ENCODE measurements around the gene PPP1R1B.

The PPP1R1B gene

GRCh38 chr17:39641097-39641496 is 14.3 kb downstream of the PPP1R1B start:
- no peak for TF ChIP-seq CTCF (IDR thresholded peaks at IDR 0.05; ENCODE audit: insufficient read depth, low read length, poor library complexity, severe bottlenecking)
- no peak overlapping the region for H3K4me3 ChIP-seq (replicated peaks; ENCODE audit: low read depth, low read length)
- no peaks in the 10 kb centered on the region for H3K27me3 ChIP-seq (replicated peaks; ENCODE audit: control insufficient read depth, insufficient read depth, low read length)
- no peak for DNase-seq (ENCODE audit: extremely low read depth, insufficient read length)
- peaks cover 2% of the 10 kb centered on the region; the same call in 1 of the 2 replicates for H3K36me3 ChIP-seq (ENCODE audit: control insufficient read depth, insufficient read depth, low read length)

GRCh38 chr17:39641883-39642282 is 15.1 kb downstream of the PPP1R1B start:
- H3K4me3 ChIP-seq (replicated peaks; ENCODE audit: low read depth, low read length): no peak overlapping the region
- no peak for DNase-seq (ENCODE audit: extremely low read depth, insufficient read length)
- no peaks in the 10 kb centered on the region for H3K27me3 ChIP-seq (replicated peaks; ENCODE audit: control insufficient read depth, insufficient read depth, low read length)
- TF ChIP-seq CTCF (IDR thresholded peaks at IDR 0.05; ENCODE audit: insufficient read depth, low read length, poor library complexity, severe bottlenecking): no peak
- H3K36me3 ChIP-seq (ENCODE audit: control insufficient read depth, insufficient read depth, low read length): peaks cover 2% of the 10 kb centered on the region; the same call in 1 of the 2 replicates

- H3K27me3 ChIP-seq (replicated peaks; ENCODE audit: control insufficient read depth, insufficient read depth, low read length): no peaks in the 10 kb centered on the region
- no peak for DNase-seq (ENCODE audit: extremely low read depth, insufficient read length)
- H3K4me3 ChIP-seq (replicated peaks; ENCODE audit: low read depth, low read length): no peak overlapping the region
- TF ChIP-seq CTCF (IDR thresholded peaks at IDR 0.05; ENCODE audit: insufficient read depth, low read length, poor library complexity, severe bottlenecking): no peak
- H3K36me3 ChIP-seq (ENCODE audit: control insufficient read depth, insufficient read depth, low read length): peaks cover 2% of the 10 kb centered on the region; the same call in 1 of the 2 replicates
Observed at GRCh38 chr17:39642291-39643074, 15.7 kb downstream of the PPP1R1B start.

GRCh38 chr17:39643271-39643670 is 16.5 kb downstream of the PPP1R1B start:
- no peak overlapping the region for H3K4me3 ChIP-seq (replicated peaks; ENCODE audit: low read depth, low read length)
- peaks cover 2% of the 10 kb centered on the region; the same call in 1 of the 2 replicates for H3K36me3 ChIP-seq (ENCODE audit: control insufficient read depth, insufficient read depth, low read length)
- no peak for DNase-seq (ENCODE audit: extremely low read depth, insufficient read length)
- no peaks in the 10 kb centered on the region for H3K27me3 ChIP-seq (replicated peaks; ENCODE audit: control insufficient read depth, insufficient read depth, low read length)
- no peak for TF ChIP-seq CTCF (IDR thresholded peaks at IDR 0.05; ENCODE audit: insufficient read depth, low read length, poor library complexity, severe bottlenecking)

GRCh38 chr17:39647256-39647655 is 20.5 kb downstream of the PPP1R1B start:
- Histone ChIP-seq H3K27me3 (replicated peaks; ENCODE audit: control insufficient read depth, insufficient read depth, low read length) (no peaks in the 10 kb centered on the region), H3K36me3 (ENCODE audit: control insufficient read depth, insufficient read depth, low read length) (peaks cover 4% of the 10 kb centered on the region), H3K4me3 (replicated peaks; ENCODE audit: low read depth, low read length) (no peak overlapping the region)
- no peak for DNase-seq (ENCODE audit: extremely low read depth, insufficient read length)
- no peak for TF ChIP-seq CTCF (IDR thresholded peaks at IDR 0.05; ENCODE audit: insufficient read depth, low read length, poor library complexity, severe bottlenecking)
